Neural cell (in vitro differentiated cells): ENCODE data around the gene VSTM2B.

Source experiments
- EP300 ChIP-seq: fragments of 450-650 bp; conservative IDR thresholded peaks from 2 replicates; pipeline ENCODE4 v1.6.1; 2014; ENCODE audit warnings: antibody characterized with exemption, mild to moderate bottlenecking, moderate library complexity; ENCODE audit not compliant: poor library complexity, severe bottlenecking
- EZH2 ChIP-seq: fragments of 200-600, 300-800 bp; shearing (Covaris generic), sonication (generic); IDR thresholded peaks from 2 replicates; pipeline ENCODE4 v1.6.1; 2014; ENCODE audit warnings: antibody characterized with exemption, low read length, borderline replicate concordance, mild to moderate bottlenecking; ENCODE audit not compliant: insufficient read depth, poor library complexity, severe bottlenecking
- MXI1 ChIP-seq: fragments of 450-650 bp; conservative IDR thresholded peaks from 2 replicates; pipeline ENCODE4 v1.6.1; 2014; ENCODE audit warnings: antibody characterized with exemption, mild to moderate bottlenecking; ENCODE audit not compliant: poor library complexity, severe bottlenecking
- POLR2AphosphoS5 ChIP-seq: IDR thresholded peaks from 2 replicates; pipeline ENCODE4 v1.6.1; 2012
- RAD21 ChIP-seq: fragments of 450-650 bp; conservative IDR thresholded peaks from 2 replicates; pipeline ENCODE4 v1.6.1; 2014; ENCODE audit warnings: antibody characterized with exemption, mild to moderate bottlenecking, moderate library complexity
- TF ChIP-seq, protein P1 (sequence below): fragments of 450-650 bp; IDR thresholded peaks from 2 replicates; pipeline ENCODE4 v1.5.1; 2014; ENCODE audit warnings: antibody characterized with exemption, mild to moderate bottlenecking, moderate library complexity; ENCODE audit not compliant: poor library complexity, severe bottlenecking
- TF ChIP-seq, protein P2 (sequence below): IDR thresholded peaks from 2 replicates; pipeline ENCODE4 v1.6.1; 2012; ENCODE audit warnings: borderline replicate concordance

DNA sequence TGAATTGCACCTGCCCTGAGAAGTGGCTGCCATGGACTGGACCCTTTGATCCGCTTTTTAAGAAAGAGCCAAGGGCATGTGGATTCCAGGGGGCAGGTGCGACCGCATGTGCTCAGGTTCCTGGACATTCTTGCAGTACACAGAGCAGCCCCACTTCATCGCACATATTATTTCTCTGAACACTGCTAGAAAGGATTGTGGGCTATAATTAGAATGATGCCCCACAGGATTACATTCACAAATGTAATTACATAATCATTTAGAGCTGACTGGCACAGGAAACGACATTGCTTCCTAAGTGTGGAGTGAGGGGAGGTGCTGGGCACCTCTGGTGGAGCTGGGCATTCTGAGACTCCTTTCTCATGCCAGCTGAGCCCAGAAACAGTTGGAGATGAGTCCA lies 37.5 kb upstream of the VSTM2B start:
- no peak for TF ChIP-seq EZH2
- TF ChIP-seq, protein P1, sequence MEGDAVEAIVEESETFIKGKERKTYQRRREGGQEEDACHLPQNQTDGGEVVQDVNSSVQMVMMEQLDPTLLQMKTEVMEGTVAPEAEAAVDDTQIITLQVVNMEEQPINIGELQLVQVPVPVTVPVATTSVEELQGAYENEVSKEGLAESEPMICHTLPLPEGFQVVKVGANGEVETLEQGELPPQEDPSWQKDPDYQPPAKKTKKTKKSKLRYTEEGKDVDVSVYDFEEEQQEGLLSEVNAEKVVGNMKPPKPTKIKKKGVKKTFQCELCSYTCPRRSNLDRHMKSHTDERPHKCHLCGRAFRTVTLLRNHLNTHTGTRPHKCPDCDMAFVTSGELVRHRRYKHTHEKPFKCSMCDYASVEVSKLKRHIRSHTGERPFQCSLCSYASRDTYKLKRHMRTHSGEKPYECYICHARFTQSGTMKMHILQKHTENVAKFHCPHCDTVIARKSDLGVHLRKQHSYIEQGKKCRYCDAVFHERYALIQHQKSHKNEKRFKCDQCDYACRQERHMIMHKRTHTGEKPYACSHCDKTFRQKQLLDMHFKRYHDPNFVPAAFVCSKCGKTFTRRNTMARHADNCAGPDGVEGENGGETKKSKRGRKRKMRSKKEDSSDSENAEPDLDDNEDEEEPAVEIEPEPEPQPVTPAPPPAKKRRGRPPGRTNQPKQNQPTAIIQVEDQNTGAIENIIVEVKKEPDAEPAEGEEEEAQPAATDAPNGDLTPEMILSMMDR: no peak
- TF ChIP-seq RAD21: no peak
- no peak for TF ChIP-seq POLR2AphosphoS5
- TF ChIP-seq, protein P2, sequence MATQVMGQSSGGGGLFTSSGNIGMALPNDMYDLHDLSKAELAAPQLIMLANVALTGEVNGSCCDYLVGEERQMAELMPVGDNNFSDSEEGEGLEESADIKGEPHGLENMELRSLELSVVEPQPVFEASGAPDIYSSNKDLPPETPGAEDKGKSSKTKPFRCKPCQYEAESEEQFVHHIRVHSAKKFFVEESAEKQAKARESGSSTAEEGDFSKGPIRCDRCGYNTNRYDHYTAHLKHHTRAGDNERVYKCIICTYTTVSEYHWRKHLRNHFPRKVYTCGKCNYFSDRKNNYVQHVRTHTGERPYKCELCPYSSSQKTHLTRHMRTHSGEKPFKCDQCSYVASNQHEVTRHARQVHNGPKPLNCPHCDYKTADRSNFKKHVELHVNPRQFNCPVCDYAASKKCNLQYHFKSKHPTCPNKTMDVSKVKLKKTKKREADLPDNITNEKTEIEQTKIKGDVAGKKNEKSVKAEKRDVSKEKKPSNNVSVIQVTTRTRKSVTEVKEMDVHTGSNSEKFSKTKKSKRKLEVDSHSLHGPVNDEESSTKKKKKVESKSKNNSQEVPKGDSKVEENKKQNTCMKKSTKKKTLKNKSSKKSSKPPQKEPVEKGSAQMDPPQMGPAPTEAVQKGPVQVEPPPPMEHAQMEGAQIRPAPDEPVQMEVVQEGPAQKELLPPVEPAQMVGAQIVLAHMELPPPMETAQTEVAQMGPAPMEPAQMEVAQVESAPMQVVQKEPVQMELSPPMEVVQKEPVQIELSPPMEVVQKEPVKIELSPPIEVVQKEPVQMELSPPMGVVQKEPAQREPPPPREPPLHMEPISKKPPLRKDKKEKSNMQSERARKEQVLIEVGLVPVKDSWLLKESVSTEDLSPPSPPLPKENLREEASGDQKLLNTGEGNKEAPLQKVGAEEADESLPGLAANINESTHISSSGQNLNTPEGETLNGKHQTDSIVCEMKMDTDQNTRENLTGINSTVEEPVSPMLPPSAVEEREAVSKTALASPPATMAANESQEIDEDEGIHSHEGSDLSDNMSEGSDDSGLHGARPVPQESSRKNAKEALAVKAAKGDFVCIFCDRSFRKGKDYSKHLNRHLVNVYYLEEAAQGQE: no peak
- TF ChIP-seq MXI1: no peak
- no peak for TF ChIP-seq EP300
